Right lobe of liver (tissue), 6 donors: ENCODE results near the gene PEA15. TPM values are rescaled to one million over a fixed set of nuclear protein-coding genes. Genes with fewer than 3 reads are reported as not detected.

ENCODE experiments used
- ATAC-seq, 4 donors: fragments of 200-7000 bp; cut with Tn5 transposase; one replicate each; pipeline ENCODE4 v1.9.1; 2020; ENCODE audit warnings: mild to moderate bottlenecking in 4 of 4, moderate library complexity in 4 of 4
- DNase-seq, 3 donors: peaks; one replicate each; pipeline ENCODE4 v3.0.0-alpha.2; 2020
- H3K27ac ChIP-seq, 3 donors: fragments of 200-600 bp; one replicate each; pipeline ENCODE4 v1.8.0; 2022
- H3K27me3 ChIP-seq, 2 donors: fragments of 200-600 bp; one replicate each; pipeline ENCODE4 v1.8.0; 2022
- H3K36me3 ChIP-seq, 4 donors: fragments of 200-600 bp; sonication (generic) in 1 of 4; one replicate each; pipeline versions ENCODE4 v1.5.1 to v1.8.0; 2017 to 2022; ENCODE audit warnings: control low read depth in 1 of 4
- H3K4me1 ChIP-seq, 4 donors: fragments of 200-600 bp; sonication (generic) in 1 of 4; one replicate each; pipeline versions ENCODE4 v1.5.1 to v1.8.0; 2017 to 2022; ENCODE audit warnings: control low read depth in 1 of 4
- H3K4me3 ChIP-seq, 3 donors: fragments of 200-600 bp; one replicate each; pipeline ENCODE4 v1.8.0; 2022
- H3K9me3 ChIP-seq, 4 donors: fragments of 200-600 bp; sonication (generic) in 1 of 4; one replicate each; pipeline versions ENCODE4 v1.5.1 to v1.8.0; 2017 to 2022; ENCODE audit warnings: control low read depth in 1 of 4
- CTCF ChIP-seq, 4 donors: fragments of 200-600 bp in 3 of 4; fragments of 450-650 bp in 1 of 4; IDR thresholded peaks; one replicate each; pipeline versions ENCODE4 v1.5.1 to v1.8.0; 2016 to 2022; ENCODE audit warnings: antibody characterized with exemption in 4 of 4, mild to moderate bottlenecking in 2 of 4
- POLR2A ChIP-seq: fragments of 450-650 bp; IDR thresholded peaks from one replicate; pipeline ENCODE4 v1.6.1; 2017; ENCODE audit warnings: antibody characterized with exemption, mild to moderate bottlenecking
- WGBS: methylation state at CpG from one replicate; pipeline ENCODE4 v1.1.6; 2018; ENCODE audit warnings: low coverage, low lambda C conversion rate; ENCODE audit not compliant: insufficient coverage; ENCODE audit errors: missing lambda C conversion rate; 5-methylcytosine and 5-hydroxymethylcytosine counted together
- intact Hi-C, 2 donors: fragments of 100-400 bp; cut with DNase I; formaldehyde crosslinking; loops; one replicate each; pipeline versions ENCODE4 v1.11.2 to v1.14.1; 2022
- total RNA-seq, 6 experiments: library from RNA; depleted of rRNA in 2 of 6; stranded (reverse); fragments of >200 nt in 2 of 6; fragmentation: NEBNext Ultra II Directional in 3 of 6; extraction: Animal tissue kit (Norgen Biotek cat#: 25700) in 3 of 6; gene quantifications; one replicate each; pipeline versions ENCODE4 v1.1.0 to v1.2.4, GENCODE V29; 2016 to 2023
- donor health status: DM: no; HTN: yes; CAD: no.
- donor health status: DM: no; HTN: no; CAD: no.
- donor health status: DM: no; HTN: no; CAD: no.
- donor health status: DM: no; HTN: yes; CAD: no.
- donor health status: DM: no; HTN: yes; CAD: no.

The PEA15 gene
- total RNA-seq, 6 experiments from 2014 or later = 11.5 to 45.7 (median 18.0) TPM

GRCh38 chr1:160244209-160244608 is 39.0 kb downstream of the PEA15 start:
- Histone ChIP-seq H3K9me3 (no peaks in the 10 kb centered on the region), H3K4me3 (no peak overlapping the region), H3K4me1 (peaks cover 0 to 72% (median 15%) of the 10 kb centered on the region in 4 donors), H3K27ac (peak overlapping the region in 1 of 3 donors; percentile 41), H3K27me3 (no peaks in the 10 kb centered on the region), H3K36me3 (peaks cover 0 to 13% (median 7%) of the 10 kb centered on the region in 4 donors)
- DNase-seq = no peak
- no peak for ATAC-seq
- TF ChIP-seq CTCF (IDR thresholded peaks at IDR 0.05) (no peak), POLR2A (no peak)
- 36% methylated on average over 1 of the region's 1 CpG for WGBS
- intact Hi-C loops = no loop called here

- no peak for DNase-seq
- Histone ChIP-seq H3K4me3 (no peak overlapping the region), H3K27me3 (no peaks in the 10 kb centered on the region), H3K4me1 (peaks cover 0 to 69% (median 13%) of the 10 kb centered on the region in 4 donors), H3K36me3 (peaks cover 0 to 6% (median 0%) of the 10 kb centered on the region in 4 donors), H3K9me3 (no peaks in the 10 kb centered on the region), H3K27ac (no peak overlapping the region)
- TF ChIP-seq POLR2A = no peak
- ATAC-seq = no peak
- WGBS = 85% methylated on average over 1 of the region's 1 CpG
- intact Hi-C loops = no loop called here
Observed at GRCh38 chr1:160245434-160245833, 40.2 kb downstream of the PEA15 start.

GRCh38 chr1:160247053-160247452 is 41.9 kb downstream of the PEA15 start:
- intact Hi-C loops = no loop called here

GRCh38 chr1:160251011-160251410 is 45.8 kb downstream of the PEA15 start:
- Histone ChIP-seq H3K4me3 (no peak overlapping the region), H3K9me3 (no peaks in the 10 kb centered on the region), H3K27ac (peak overlapping the region in 2 of 3 donors; percentile 59 to 65), H3K4me1 (peaks cover 0 to 39% (median 14%) of the 10 kb centered on the region in 4 donors), H3K36me3 (peaks cover 0 to 5% (median 0%) of the 10 kb centered on the region in 4 donors), H3K27me3 (no peaks in the 10 kb centered on the region)
- DNase-seq (no peak), ATAC-seq (peak; percentile 55 to 77 (median 64))
- TF ChIP-seq CTCF (IDR thresholded peaks at IDR 0.05) = no peak
- no peak for TF ChIP-seq POLR2A
- intact Hi-C loops = loop anchor here in 1 of 2 donors (10.0 kb wide), 1 partner anchor 56 kb away; the partner anchor contains the start of gene CASQ1

More at GRCh38 chr1:160247053-160247452, 41.9 kb downstream of the PEA15 start:
- Histone ChIP-seq H3K4me3 (no peak overlapping the region), H3K27ac (peak overlapping the region in 2 of 3 donors; percentile 46 to 74), H3K27me3 (no peaks in the 10 kb centered on the region), H3K4me1 (peaks cover 0 to 77% (median 20%) of the 10 kb centered on the region in 4 donors), H3K9me3 (no peaks in the 10 kb centered on the region), H3K36me3 (peaks cover 0 to 6% (median 0%) of the 10 kb centered on the region in 4 donors)
- ATAC-seq (peak; percentile 68 to 78 (median 72)), DNase-seq (no peak)
- no peak for TF ChIP-seq POLR2A
- TF ChIP-seq CTCF (IDR thresholded peaks at IDR 0.05) = no peak
- WGBS = 56% methylated on average over 1 of the region's 1 CpG

- Histone ChIP-seq H3K27me3 (no peaks in the 10 kb centered on the region), H3K27ac (peak overlapping the region in 2 of 3 donors; percentile 59 to 65), H3K4me1 (peaks cover 0 to 39% (median 10%) of the 10 kb centered on the region in 4 donors), H3K36me3 (peaks cover 0 to 5% (median 0%) of the 10 kb centered on the region in 4 donors), H3K4me3 (no peak overlapping the region), H3K9me3 (no peaks in the 10 kb centered on the region)
- intact Hi-C loops = loop anchor here in 1 of 2 donors (10.0 kb wide), 1 partner anchor 57 kb away; the partner anchor contains the start of gene CASQ1
- DNase-seq (peak in 2 of 3 donors; percentile 49 to 79), ATAC-seq (peak; percentile 92 to 99 (median 96))
- WGBS = 42% methylated on average over 5 of the region's 5 CpGs
- TF ChIP-seq POLR2A (no peak), CTCF (IDR thresholded peaks at IDR 0.05) (peak; percentile 81 to 91 (median 84))
Observed at GRCh38 chr1:160251687-160252526, 46.7 kb downstream of the PEA15 start.
